Measurements from ENCODE around the gene LBX2.
A peak's percentile ranks its signal among the peaks of the same experiment; 100 is the strongest.

LBX2 gene

DNA sequence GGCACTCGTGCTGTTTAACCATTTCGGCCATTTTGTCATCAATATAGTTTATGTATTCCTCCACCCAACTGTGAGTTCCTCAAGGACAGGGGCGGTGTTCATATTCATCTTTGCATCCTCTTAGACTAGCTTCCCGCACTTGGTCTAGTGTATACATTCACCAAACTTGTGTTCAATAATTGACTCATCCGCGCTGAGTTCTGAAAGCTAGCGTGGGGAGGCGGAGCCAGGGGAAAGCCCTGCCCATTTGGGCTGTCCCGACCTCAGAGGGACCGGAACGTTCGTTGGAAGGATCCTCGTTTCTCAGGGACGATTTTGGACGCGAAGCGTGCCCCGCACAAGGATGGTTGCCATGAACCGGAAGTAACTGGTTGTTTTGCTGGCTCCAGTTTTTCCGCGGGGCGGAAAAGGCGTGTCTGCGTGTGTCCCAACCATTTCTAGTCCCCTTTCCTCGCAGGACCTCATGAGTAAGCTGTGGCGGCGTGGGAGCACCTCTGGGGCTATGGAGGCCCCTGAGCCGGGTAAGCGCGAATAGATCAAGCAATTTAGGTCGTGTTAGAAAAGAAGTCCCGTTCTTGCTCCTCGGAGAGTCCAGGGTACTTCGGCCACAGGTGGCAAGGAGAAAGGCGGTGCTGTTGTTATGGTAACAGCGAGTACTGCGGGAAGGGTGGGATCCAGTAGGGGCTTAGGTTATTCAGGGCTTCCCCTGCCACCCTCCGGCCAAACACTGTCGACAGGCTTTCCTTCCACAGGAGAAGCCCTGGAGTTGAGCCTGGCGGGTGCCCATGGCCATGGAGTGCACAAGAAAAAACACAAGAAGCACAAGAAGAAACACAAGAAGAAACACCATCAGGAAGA, 44.5 kb downstream of the LBX2 start, which contains the start of gene INO80B:
Gene INO80B, plus strand, starts transcription at position 434 of the 858 bp plus-strand sequence. Its CDS starts 30 bp downstream, at position 464.
- no peaks in the 10 kb centered on the region for H3K27me3 ChIP-seq (ENCODE audit: insufficient read depth, low read depth)
- no peaks in the 10 kb centered on the region for H4K20me1 ChIP-seq (ENCODE audit: insufficient read depth)
- H3K9ac ChIP-seq: peak within 1 kb of the TSS; percentile 37; the same call in 1 of the 2 replicates
- 0 out of 2 replicates have a peak within 1 kb of the TSS, but pooled peaks have one; percentile 5 for H3K27ac ChIP-seq
- peak within 1 kb of the TSS; percentile 99 for H3K4me2 ChIP-seq
- no peaks in the 10 kb centered on the region for H3K36me3 ChIP-seq (ENCODE audit: insufficient read depth)
- TF ChIP-seq, protein P1, sequence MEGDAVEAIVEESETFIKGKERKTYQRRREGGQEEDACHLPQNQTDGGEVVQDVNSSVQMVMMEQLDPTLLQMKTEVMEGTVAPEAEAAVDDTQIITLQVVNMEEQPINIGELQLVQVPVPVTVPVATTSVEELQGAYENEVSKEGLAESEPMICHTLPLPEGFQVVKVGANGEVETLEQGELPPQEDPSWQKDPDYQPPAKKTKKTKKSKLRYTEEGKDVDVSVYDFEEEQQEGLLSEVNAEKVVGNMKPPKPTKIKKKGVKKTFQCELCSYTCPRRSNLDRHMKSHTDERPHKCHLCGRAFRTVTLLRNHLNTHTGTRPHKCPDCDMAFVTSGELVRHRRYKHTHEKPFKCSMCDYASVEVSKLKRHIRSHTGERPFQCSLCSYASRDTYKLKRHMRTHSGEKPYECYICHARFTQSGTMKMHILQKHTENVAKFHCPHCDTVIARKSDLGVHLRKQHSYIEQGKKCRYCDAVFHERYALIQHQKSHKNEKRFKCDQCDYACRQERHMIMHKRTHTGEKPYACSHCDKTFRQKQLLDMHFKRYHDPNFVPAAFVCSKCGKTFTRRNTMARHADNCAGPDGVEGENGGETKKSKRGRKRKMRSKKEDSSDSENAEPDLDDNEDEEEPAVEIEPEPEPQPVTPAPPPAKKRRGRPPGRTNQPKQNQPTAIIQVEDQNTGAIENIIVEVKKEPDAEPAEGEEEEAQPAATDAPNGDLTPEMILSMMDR (conservative IDR thresholded peaks at IDR 0.05; ENCODE audit: low read depth, low read length): no peak
- H3K4me1 ChIP-seq (ENCODE audit: low read depth, poor library complexity, severe bottlenecking): peaks cover 31% of the 10 kb centered on the region
- H3K4me3 ChIP-seq (IDR thresholded peaks at IDR 0.05; ENCODE audit: insufficient read depth, low read depth, low read length): peak within 1 kb of the TSS; percentile 94
- peaks cover 14% of the 10 kb centered on the region; the same call in 1 of the 2 replicates for H3K79me2 ChIP-seq (ENCODE audit: insufficient read depth, low read depth)
- peak within 1 kb of the TSS; percentile 72 for H2AFZ ChIP-seq (ENCODE audit: low read depth)

DNA sequence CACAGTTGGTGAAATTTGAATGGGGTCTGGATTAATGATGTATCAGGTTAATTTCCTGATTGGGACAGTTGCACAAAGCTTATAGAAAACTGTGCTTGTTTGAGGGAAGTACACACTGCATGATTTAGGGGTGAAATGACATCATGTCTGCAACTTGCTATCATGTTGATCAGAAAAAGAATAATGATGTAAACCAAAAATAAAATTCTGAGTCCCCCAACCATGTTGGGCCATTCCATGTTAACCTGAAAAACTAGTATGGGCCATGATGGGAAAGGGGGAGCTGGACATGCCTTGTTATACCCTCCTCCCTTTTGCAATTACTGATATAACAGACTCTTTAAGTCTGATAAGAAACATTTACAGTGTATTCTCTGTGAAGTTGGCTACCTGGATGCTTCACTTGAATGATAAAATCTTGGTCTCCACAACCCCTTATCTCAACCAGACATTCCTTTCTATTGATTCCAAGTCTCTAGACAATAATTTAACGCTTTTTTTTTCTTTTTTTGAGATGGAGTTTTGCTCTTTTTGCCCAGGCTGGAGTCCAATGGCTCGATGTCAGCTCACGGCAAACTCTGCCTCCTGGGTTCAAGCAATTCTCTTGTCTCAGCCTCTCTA, 48.7 kb downstream of the LBX2 start:
- no peak overlapping the region for H3K4me3 ChIP-seq (IDR thresholded peaks at IDR 0.05; ENCODE audit: insufficient read depth, low read depth, low read length)
- H3K27ac ChIP-seq: no peak overlapping the region
- no peaks in the 10 kb centered on the region for H3K27me3 ChIP-seq (ENCODE audit: insufficient read depth, low read depth)
- peaks cover 7% of the 10 kb centered on the region; the same call in 1 of the 2 replicates for H3K79me2 ChIP-seq (ENCODE audit: insufficient read depth, low read depth)
- peaks cover 13% of the 10 kb centered on the region for H3K4me1 ChIP-seq (ENCODE audit: low read depth, poor library complexity, severe bottlenecking)
- no peaks in the 10 kb centered on the region for H4K20me1 ChIP-seq (ENCODE audit: insufficient read depth)
- H3K9ac ChIP-seq: no peak overlapping the region
- no peak overlapping the region for H2AFZ ChIP-seq (ENCODE audit: low read depth)
- H3K36me3 ChIP-seq (ENCODE audit: insufficient read depth): no peaks in the 10 kb centered on the region
- TF ChIP-seq, protein P1 (conservative IDR thresholded peaks at IDR 0.05; ENCODE audit: low read depth, low read length): no peak
- no peak overlapping the region for H3K4me2 ChIP-seq

DNA sequence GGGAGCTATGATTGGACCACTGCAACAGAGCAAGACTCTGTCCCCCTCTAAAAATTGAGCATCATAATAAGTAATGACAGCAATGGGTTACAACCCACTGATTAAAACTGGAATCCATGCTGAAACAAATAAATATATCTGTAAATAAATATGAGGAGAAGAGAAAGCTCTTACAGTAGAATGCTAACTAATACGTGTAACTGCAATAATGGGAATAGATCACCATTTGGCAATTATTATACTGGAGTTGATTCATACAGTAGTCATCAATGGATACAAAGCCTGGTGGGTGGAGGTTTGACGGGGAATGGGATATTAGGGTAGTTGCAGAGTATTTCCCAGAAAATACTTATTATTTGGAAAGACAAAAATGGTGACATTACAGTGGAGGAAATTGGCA, 50.6 kb downstream of the LBX2 start:
- peaks cover 5% of the 10 kb centered on the region for H3K4me1 ChIP-seq (ENCODE audit: low read depth, poor library complexity, severe bottlenecking)
- no peaks in the 10 kb centered on the region for H3K36me3 ChIP-seq (ENCODE audit: insufficient read depth)
- H2AFZ ChIP-seq (ENCODE audit: low read depth): no peak overlapping the region
- TF ChIP-seq, protein P1 (conservative IDR thresholded peaks at IDR 0.05; ENCODE audit: low read depth, low read length): no peak
- no peak overlapping the region for H3K4me2 ChIP-seq
- H3K27ac ChIP-seq: no peak overlapping the region
- no peak overlapping the region for H3K9ac ChIP-seq
- H3K4me3 ChIP-seq (IDR thresholded peaks at IDR 0.05; ENCODE audit: insufficient read depth, low read depth, low read length): no peak overlapping the region
- H4K20me1 ChIP-seq (ENCODE audit: insufficient read depth): no peaks in the 10 kb centered on the region
- H3K27me3 ChIP-seq (ENCODE audit: insufficient read depth, low read depth): no peaks in the 10 kb centered on the region
- no peaks in the 10 kb centered on the region for H3K79me2 ChIP-seq (ENCODE audit: insufficient read depth, low read depth)

Measured in KMS-11 (cell line).